22Rv1 (cell line): ENCODE results near the gene TRMT112.

ENCODE experiments used
- H3K27ac ChIP-seq: fragments of 450-650 bp; 2 replicates; pipeline ENCODE4 v1.5.1; 2017
- CTCF ChIP-seq: fragments of 450-650 bp; IDR thresholded peaks from 2 replicates; pipeline ENCODE4 v1.5.1; 2017; ENCODE audit warnings: mild to moderate bottlenecking
- ZFX ChIP-seq: fragments of 450-650 bp; IDR thresholded peaks from 2 replicates; pipeline ENCODE4 v1.6.1; 2017; ENCODE audit warnings: antibody characterized with exemption, borderline replicate concordance

Gene TRMT112

GRCh38 chr11:64278576-64279190 is 38.7 kb downstream of the TRMT112 start:
- H3K27ac ChIP-seq, result no peak overlapping the region
- TF ChIP-seq CTCF (no peak), ZFX (no peak)

GRCh38 chr11:64276653-64277431 is 40.5 kb downstream of the TRMT112 start:
- TF ChIP-seq ZFX (no peak), CTCF (no peak)
- H3K27ac ChIP-seq, result no peak overlapping the region

GRCh38 chr11:64275841-64276240 is 41.5 kb downstream of the TRMT112 start:
- TF ChIP-seq CTCF, result no peak
- no peak for TF ChIP-seq ZFX
- no peak overlapping the region for H3K27ac ChIP-seq

- H3K27ac ChIP-seq, result no peak overlapping the region
- TF ChIP-seq ZFX (no peak), CTCF (no peak)
These were observed 42.1 kb downstream of the TRMT112 start for GRCh38 chr11:64275031-64275800.

GRCh38 chr11:64269540-64270220 is 47.7 kb downstream of the TRMT112 start:
- peak overlapping the region; percentile 99 for H3K27ac ChIP-seq
- no peak for TF ChIP-seq CTCF
- TF ChIP-seq ZFX, result no peak

GRCh38 chr11:64268893-64269539 is 48.3 kb downstream of the TRMT112 start:
- peak overlapping the region; percentile 99 for H3K27ac ChIP-seq
- no peak for TF ChIP-seq ZFX
- TF ChIP-seq CTCF, result peak; percentile 17; the same call in 1 of the 2 replicates
